ENCODE data around the gene SUSD1. TPM values are rescaled to one million over a fixed set of nuclear protein-coding genes. Genes with fewer than 3 reads are reported as not detected.

Gene SUSD1
- total RNA-seq, 1 donor from 2014 or later = 16.6 TPM

GRCh38 chr9:112121633-112122032 is 53.5 kb downstream of the SUSD1 start:
- TF ChIP-seq EZH2 (IDR thresholded peaks at IDR 0.05; ENCODE audit: insufficient read depth, low read length) = no peak
- TF ChIP-seq, protein P1, sequence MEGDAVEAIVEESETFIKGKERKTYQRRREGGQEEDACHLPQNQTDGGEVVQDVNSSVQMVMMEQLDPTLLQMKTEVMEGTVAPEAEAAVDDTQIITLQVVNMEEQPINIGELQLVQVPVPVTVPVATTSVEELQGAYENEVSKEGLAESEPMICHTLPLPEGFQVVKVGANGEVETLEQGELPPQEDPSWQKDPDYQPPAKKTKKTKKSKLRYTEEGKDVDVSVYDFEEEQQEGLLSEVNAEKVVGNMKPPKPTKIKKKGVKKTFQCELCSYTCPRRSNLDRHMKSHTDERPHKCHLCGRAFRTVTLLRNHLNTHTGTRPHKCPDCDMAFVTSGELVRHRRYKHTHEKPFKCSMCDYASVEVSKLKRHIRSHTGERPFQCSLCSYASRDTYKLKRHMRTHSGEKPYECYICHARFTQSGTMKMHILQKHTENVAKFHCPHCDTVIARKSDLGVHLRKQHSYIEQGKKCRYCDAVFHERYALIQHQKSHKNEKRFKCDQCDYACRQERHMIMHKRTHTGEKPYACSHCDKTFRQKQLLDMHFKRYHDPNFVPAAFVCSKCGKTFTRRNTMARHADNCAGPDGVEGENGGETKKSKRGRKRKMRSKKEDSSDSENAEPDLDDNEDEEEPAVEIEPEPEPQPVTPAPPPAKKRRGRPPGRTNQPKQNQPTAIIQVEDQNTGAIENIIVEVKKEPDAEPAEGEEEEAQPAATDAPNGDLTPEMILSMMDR (IDR thresholded peaks at IDR 0.05; ENCODE audit: insufficient read depth, low read depth, low read length) = no peak
- DNase-seq (ENCODE audit: low read depth) (no peak), FAIRE-seq (no peak)
- no peak overlapping the region for H2AFZ ChIP-seq (ENCODE audit: low read depth, low read length)
- Mint-ChIP-seq H3K27ac (ENCODE audit: unreplicated experiment) (no peak overlapping the region), H3K4me1 (ENCODE audit: low read depth, unreplicated experiment) (peaks cover 19% of the 10 kb centered on the region), H3K4me3 (ENCODE audit: unreplicated experiment) (no peak overlapping the region), H3K9me3 (ENCODE audit: unreplicated experiment) (peaks cover 2% of the 10 kb centered on the region), H3K27me3 (ENCODE audit: low read depth, unreplicated experiment) (no peaks in the 10 kb centered on the region), H3K36me3 (ENCODE audit: low read depth, unreplicated experiment) (peaks cover 21% of the 10 kb centered on the region)
- H3K4me1 ChIP-seq (ENCODE audit: insufficient read depth, low read length) = peaks cover 16% of the 10 kb centered on the region
- no peaks in the 10 kb centered on the region for H4K20me1 ChIP-seq (ENCODE audit: insufficient read depth, low read length)
- H3K9ac ChIP-seq (ENCODE audit: low read length) = no peak overlapping the region
- no peaks in the 10 kb centered on the region for H3K27me3 ChIP-seq (ENCODE audit: insufficient read depth, low read length)
- no peak overlapping the region for H3K4me3 ChIP-seq (ENCODE audit: insufficient read depth, low read depth, low read length)
- no peaks in the 10 kb centered on the region for H3K36me3 ChIP-seq (ENCODE audit: insufficient read depth, low read length)
- H3K4me2 ChIP-seq (ENCODE audit: low read length) = no peak overlapping the region
- no peaks in the 10 kb centered on the region for H3K79me2 ChIP-seq (ENCODE audit: insufficient read depth, low read length)
- H3K27ac ChIP-seq (ENCODE audit: low read depth, low read length) = no peak overlapping the region
- H3K9me3 ChIP-seq (ENCODE audit: insufficient read depth, low read depth, low read length) = no peaks in the 10 kb centered on the region

DNA sequence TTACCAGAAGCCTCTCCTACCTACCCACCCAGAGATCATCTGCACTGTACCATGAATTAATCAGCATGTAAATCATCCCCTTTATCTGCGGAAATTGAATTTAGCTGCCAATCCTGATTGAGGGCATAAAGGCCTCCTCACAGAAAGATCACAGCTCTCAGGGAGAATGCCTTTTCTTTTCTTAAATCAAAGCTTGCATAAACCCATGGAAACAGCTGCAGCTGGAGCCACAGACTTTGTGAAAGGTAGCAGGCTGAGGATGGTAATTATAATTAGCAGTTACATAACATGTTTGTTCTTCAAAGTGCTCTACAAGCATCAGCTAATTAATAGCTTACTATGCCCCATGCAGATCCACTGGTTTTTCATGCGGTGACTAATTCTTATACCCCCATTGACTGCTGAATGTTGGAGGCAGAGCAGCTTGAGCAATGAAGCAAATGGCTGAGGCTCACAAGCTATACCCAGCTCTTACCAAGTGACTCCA is 54.6 kb downstream of the SUSD1 start:
- H3K27me3 ChIP-seq (ENCODE audit: insufficient read depth, low read length) = no peaks in the 10 kb centered on the region
- no peak overlapping the region for H3K27ac Mint-ChIP-seq (ENCODE audit: unreplicated experiment)
- no peaks in the 10 kb centered on the region for H3K27me3 Mint-ChIP-seq (ENCODE audit: low read depth, unreplicated experiment)
- peaks cover 16% of the 10 kb centered on the region for H3K4me1 ChIP-seq (ENCODE audit: insufficient read depth, low read length)
- DNase-seq (ENCODE audit: low read depth) (peak; percentile 61), FAIRE-seq (no peak)
- no peaks in the 10 kb centered on the region for H3K9me3 ChIP-seq (ENCODE audit: insufficient read depth, low read depth, low read length)
- H4K20me1 ChIP-seq (ENCODE audit: insufficient read depth, low read length) = no peaks in the 10 kb centered on the region
- H3K36me3 ChIP-seq (ENCODE audit: insufficient read depth, low read length) = no peaks in the 10 kb centered on the region
- no peak overlapping the region for H3K4me3 ChIP-seq (ENCODE audit: insufficient read depth, low read depth, low read length)
- peak overlapping the region; percentile 49 for H3K9ac ChIP-seq (ENCODE audit: low read length)
- no peak overlapping the region for H2AFZ ChIP-seq (ENCODE audit: low read depth, low read length)
- H3K4me3 Mint-ChIP-seq (ENCODE audit: unreplicated experiment) = no peak overlapping the region
- peaks cover 18% of the 10 kb centered on the region for H3K36me3 Mint-ChIP-seq (ENCODE audit: low read depth, unreplicated experiment)
- peaks cover 2% of the 10 kb centered on the region for H3K9me3 Mint-ChIP-seq (ENCODE audit: unreplicated experiment)
- TF ChIP-seq, protein P1 (IDR thresholded peaks at IDR 0.05; ENCODE audit: insufficient read depth, low read depth, low read length) = no peak
- no peak for TF ChIP-seq EZH2 (IDR thresholded peaks at IDR 0.05; ENCODE audit: insufficient read depth, low read length)
- H3K79me2 ChIP-seq (ENCODE audit: insufficient read depth, low read length) = no peaks in the 10 kb centered on the region
- H3K4me1 Mint-ChIP-seq (ENCODE audit: low read depth, unreplicated experiment) = peaks cover 16% of the 10 kb centered on the region
- H3K27ac ChIP-seq (ENCODE audit: low read depth, low read length) = peak overlapping the region; percentile 72
- H3K4me2 ChIP-seq (ENCODE audit: low read length) = no peak overlapping the region

DNA sequence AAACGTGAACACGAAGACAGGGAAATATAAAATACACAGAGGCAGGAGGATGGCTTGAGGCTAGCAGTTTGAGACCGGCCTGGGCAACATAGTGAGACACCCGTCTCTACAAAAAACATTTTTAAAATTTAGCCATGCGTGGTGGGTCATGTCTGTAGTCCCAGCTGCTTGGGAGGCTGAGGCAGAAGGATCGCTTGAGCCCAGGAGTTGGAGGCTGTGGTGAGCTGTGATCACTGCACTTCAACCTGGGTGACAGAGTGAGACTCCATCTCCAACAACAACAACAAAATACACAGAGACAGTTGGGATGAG is 55.1 kb downstream of the SUSD1 start:
- FAIRE-seq (no peak), DNase-seq (ENCODE audit: low read depth) (no peak)
- Histone ChIP-seq H3K4me2 (ENCODE audit: low read length) (no peak overlapping the region), H3K36me3 (ENCODE audit: insufficient read depth, low read length) (no peaks in the 10 kb centered on the region), H4K20me1 (ENCODE audit: insufficient read depth, low read length) (no peaks in the 10 kb centered on the region), H3K27me3 (ENCODE audit: insufficient read depth, low read length) (no peaks in the 10 kb centered on the region), H3K9me3 (ENCODE audit: insufficient read depth, low read depth, low read length) (no peaks in the 10 kb centered on the region), H3K79me2 (ENCODE audit: insufficient read depth, low read length) (no peaks in the 10 kb centered on the region), H3K9ac (ENCODE audit: low read length) (peak overlapping the region; percentile 49), H2AFZ (ENCODE audit: low read depth, low read length) (no peak overlapping the region), H3K4me3 (ENCODE audit: insufficient read depth, low read depth, low read length) (no peak overlapping the region), H3K27ac (ENCODE audit: low read depth, low read length) (peak overlapping the region; percentile 72), H3K4me1 (ENCODE audit: insufficient read depth, low read length) (peaks cover 16% of the 10 kb centered on the region)
- Mint-ChIP-seq H3K27ac (ENCODE audit: unreplicated experiment) (peak overlapping the region; percentile 44), H3K9me3 (ENCODE audit: unreplicated experiment) (peaks cover 2% of the 10 kb centered on the region), H3K4me3 (ENCODE audit: unreplicated experiment) (no peak overlapping the region), H3K4me1 (ENCODE audit: low read depth, unreplicated experiment) (peaks cover 16% of the 10 kb centered on the region), H3K27me3 (ENCODE audit: low read depth, unreplicated experiment) (no peaks in the 10 kb centered on the region), H3K36me3 (ENCODE audit: low read depth, unreplicated experiment) (peaks cover 18% of the 10 kb centered on the region)
- TF ChIP-seq, protein P1 (IDR thresholded peaks at IDR 0.05; ENCODE audit: insufficient read depth, low read depth, low read length) = no peak
- TF ChIP-seq EZH2 (IDR thresholded peaks at IDR 0.05; ENCODE audit: insufficient read depth, low read length) = no peak
